Neural cell (in vitro differentiated cells): ENCODE measurements around the gene RASSF4. TPM values are rescaled to one million over a fixed set of nuclear protein-coding genes. Genes with fewer than 3 reads are reported as not detected.

Experiments used
- H2AFZ ChIP-seq: fragments of 200-600, 300-800 bp; sonication (generic), shearing (Covaris generic); 2 replicates; pipeline ENCODE4 v1.6.0; 2014; ENCODE audit warnings: low read depth, mild to moderate bottlenecking, antibody characterized with exemption, low read length, moderate library complexity
- H3F3A ChIP-seq: fragments of 200-600 bp; shearing (Covaris generic); 2 replicates; pipeline ENCODE4 v1.6.1; 2016; ENCODE audit warnings: mild to moderate bottlenecking, moderate library complexity, mixed read lengths, antibody characterized with exemption, low read length; ENCODE audit not compliant: insufficient read depth, poor library complexity, severe bottlenecking
- H3K27ac ChIP-seq: fragments of 200-600, 300-800 bp; sonication (generic), shearing (Covaris generic); 2 replicates; pipeline ENCODE4 v1.5.1; 2014; ENCODE audit warnings: mild to moderate bottlenecking, low read length, moderate library complexity
- H3K27me3 ChIP-seq: fragments of 300-800, 200-600 bp; sonication (generic), shearing (Covaris generic); 2 replicates; pipeline ENCODE4 v1.6.0; 2014; ENCODE audit warnings: mild to moderate bottlenecking, low read depth, low read length, moderate library complexity; ENCODE audit not compliant: insufficient read depth
- H3K36me3 ChIP-seq: fragments of 300-800, 200-600 bp; sonication (generic), shearing (Covaris generic); 2 replicates; pipeline ENCODE4 v1.5.1; 2014; ENCODE audit warnings: mild to moderate bottlenecking, antibody characterized with exemption, low read length, moderate library complexity; ENCODE audit not compliant: insufficient read depth
- H3K4me2 ChIP-seq: fragments of 300-800, 200-600 bp; sonication (generic), shearing (Covaris generic); 2 replicates; pipeline ENCODE4 v1.6.0; 2014; ENCODE audit warnings: mild to moderate bottlenecking, low read length
- H3K4me3 ChIP-seq: fragments of 300-800, 200-600 bp; sonication (generic), shearing (Covaris generic); 2 replicates; pipeline ENCODE4 v1.5.1; 2014; ENCODE audit warnings: mild to moderate bottlenecking, low read length, moderate library complexity
- H3K79me2 ChIP-seq: fragments of 200-600 bp; shearing (Covaris generic); replicated peaks from 2 replicates; pipeline ENCODE4 v1.6.0; 2014; ENCODE audit warnings: mild to moderate bottlenecking, low read length, moderate library complexity; ENCODE audit not compliant: insufficient read depth
- H3K9ac ChIP-seq: fragments of 300-800, 200-600 bp; sonication (generic), shearing (Covaris generic); 2 replicates; pipeline ENCODE4 v1.6.1; 2016; ENCODE audit warnings: mild to moderate bottlenecking, low read length, mixed read lengths
- H3K9me2 ChIP-seq: fragments of 200-600 bp; shearing (Covaris generic); 2 replicates; pipeline ENCODE4 v1.6.1; 2016; ENCODE audit warnings: mild to moderate bottlenecking, low read length, mixed read lengths; ENCODE audit not compliant: insufficient read depth
- H3K9me3 ChIP-seq: fragments of 200-600, 300-800 bp; sonication (generic), shearing (Covaris generic); 2 replicates; pipeline ENCODE4 v1.6.1; 2016; ENCODE audit warnings: mild to moderate bottlenecking, mixed run types, low read length, moderate library complexity, mixed read lengths
- H4K20me1 ChIP-seq: fragments of 200-600 bp; shearing (Covaris generic); 2 replicates; pipeline ENCODE4 v1.6.1; 2016; ENCODE audit warnings: mild to moderate bottlenecking, mixed run types; ENCODE audit not compliant: insufficient read depth
- EP300 ChIP-seq: fragments of 450-650 bp; conservative IDR thresholded peaks from 2 replicates; pipeline ENCODE4 v1.6.1; 2014; ENCODE audit warnings: antibody characterized with exemption, mild to moderate bottlenecking, moderate library complexity; ENCODE audit not compliant: poor library complexity, severe bottlenecking
- EZH2 ChIP-seq: fragments of 200-600, 300-800 bp; shearing (Covaris generic), sonication (generic); IDR thresholded peaks from 2 replicates; pipeline ENCODE4 v1.6.1; 2014; ENCODE audit warnings: antibody characterized with exemption, low read length, borderline replicate concordance, mild to moderate bottlenecking; ENCODE audit not compliant: insufficient read depth, poor library complexity, severe bottlenecking
- MXI1 ChIP-seq: fragments of 450-650 bp; conservative IDR thresholded peaks from 2 replicates; pipeline ENCODE4 v1.6.1; 2014; ENCODE audit warnings: antibody characterized with exemption, mild to moderate bottlenecking; ENCODE audit not compliant: poor library complexity, severe bottlenecking
- POLR2AphosphoS5 ChIP-seq: IDR thresholded peaks from 2 replicates; pipeline ENCODE4 v1.6.1; 2012
- RAD21 ChIP-seq: fragments of 450-650 bp; conservative IDR thresholded peaks from 2 replicates; pipeline ENCODE4 v1.6.1; 2014; ENCODE audit warnings: antibody characterized with exemption, mild to moderate bottlenecking, moderate library complexity
- REST ChIP-seq: IDR thresholded peaks from 2 replicates; pipeline ENCODE4 v1.6.1; 2012; ENCODE audit warnings: borderline replicate concordance
- SMC3 ChIP-seq: fragments of 450-650 bp; conservative IDR thresholded peaks from 2 replicates; pipeline ENCODE4 v1.6.1; 2014; ENCODE audit warnings: antibody characterized with exemption, mild to moderate bottlenecking, moderate library complexity; ENCODE audit not compliant: poor library complexity
- TAF1 ChIP-seq: IDR thresholded peaks from 2 replicates; pipeline ENCODE4 v1.6.1; 2012; ENCODE audit warnings: low read depth
- polyA plus RNA-seq: library from polyadenylated mRNA; depleted of rRNA; stranded (reverse); fragments of >200 nt; gene quantifications from 2 replicates; pipeline ENCODE4 v1.2.3, GENCODE V29; 2014
- TF ChIP-seq, protein P1 (sequence below): fragments of 450-650 bp; IDR thresholded peaks from 2 replicates; pipeline ENCODE4 v1.5.1; 2014; ENCODE audit warnings: antibody characterized with exemption, mild to moderate bottlenecking, moderate library complexity; ENCODE audit not compliant: poor library complexity, severe bottlenecking

The RASSF4 gene
- polyA plus RNA-seq, 1 donor from 2014 or later, result 10.2 TPM

DNA sequence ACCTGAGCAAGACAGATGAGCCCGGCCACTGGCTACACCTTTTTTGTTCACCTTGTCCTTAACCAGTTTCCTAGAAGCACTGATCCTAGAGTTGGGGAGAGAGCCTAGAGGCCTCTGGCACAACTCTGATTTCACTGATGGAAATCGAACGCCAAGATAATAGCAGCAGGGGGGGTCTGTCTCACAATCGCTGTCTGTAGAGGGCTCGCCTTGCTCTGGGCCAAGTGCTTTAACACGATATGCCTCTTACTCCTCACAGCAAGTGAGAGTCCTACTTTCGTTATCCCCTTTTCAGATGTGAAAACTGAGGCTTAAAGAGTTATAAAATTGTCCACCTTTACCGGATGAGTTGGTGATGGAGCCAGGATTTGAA, 472 bp downstream of the RASSF4 start:
- peak overlapping the region; percentile 94 for H3K4me3 ChIP-seq
- no peaks in the 10 kb centered on the region for H3K79me2 ChIP-seq
- no peaks in the 10 kb centered on the region for H3K27me3 ChIP-seq
- H3F3A ChIP-seq, result no peaks in the 10 kb centered on the region
- no peaks in the 10 kb centered on the region for H3K9me3 ChIP-seq
- H3K9ac ChIP-seq, result peak overlapping the region; percentile 82
- no peaks in the 10 kb centered on the region for H4K20me1 ChIP-seq
- H2AFZ ChIP-seq, result no peak overlapping the region
- H3K36me3 ChIP-seq, result no peaks in the 10 kb centered on the region
- no peaks in the 10 kb centered on the region for H3K9me2 ChIP-seq
- H3K4me2 ChIP-seq, result peak overlapping the region; percentile 68
- H3K27ac ChIP-seq, result peak overlapping the region; percentile 24
- no peak for TF ChIP-seq POLR2AphosphoS5
- no peak for TF ChIP-seq TAF1
- no peak for TF ChIP-seq RAD21
- TF ChIP-seq EP300, result no peak
- no peak for TF ChIP-seq MXI1
- TF ChIP-seq REST, result no peak
- TF ChIP-seq EZH2, result no peak

- H2AFZ ChIP-seq, result no peak overlapping the region
- H4K20me1 ChIP-seq, result no peaks in the 10 kb centered on the region
- no peaks in the 10 kb centered on the region for H3K27me3 ChIP-seq
- H3K79me2 ChIP-seq, result no peaks in the 10 kb centered on the region
- no peak overlapping the region for H3K27ac ChIP-seq
- H3K36me3 ChIP-seq, result no peaks in the 10 kb centered on the region
- peak overlapping the region; percentile 82 for H3K9ac ChIP-seq
- no peaks in the 10 kb centered on the region for H3K9me2 ChIP-seq
- TF ChIP-seq, protein P1, sequence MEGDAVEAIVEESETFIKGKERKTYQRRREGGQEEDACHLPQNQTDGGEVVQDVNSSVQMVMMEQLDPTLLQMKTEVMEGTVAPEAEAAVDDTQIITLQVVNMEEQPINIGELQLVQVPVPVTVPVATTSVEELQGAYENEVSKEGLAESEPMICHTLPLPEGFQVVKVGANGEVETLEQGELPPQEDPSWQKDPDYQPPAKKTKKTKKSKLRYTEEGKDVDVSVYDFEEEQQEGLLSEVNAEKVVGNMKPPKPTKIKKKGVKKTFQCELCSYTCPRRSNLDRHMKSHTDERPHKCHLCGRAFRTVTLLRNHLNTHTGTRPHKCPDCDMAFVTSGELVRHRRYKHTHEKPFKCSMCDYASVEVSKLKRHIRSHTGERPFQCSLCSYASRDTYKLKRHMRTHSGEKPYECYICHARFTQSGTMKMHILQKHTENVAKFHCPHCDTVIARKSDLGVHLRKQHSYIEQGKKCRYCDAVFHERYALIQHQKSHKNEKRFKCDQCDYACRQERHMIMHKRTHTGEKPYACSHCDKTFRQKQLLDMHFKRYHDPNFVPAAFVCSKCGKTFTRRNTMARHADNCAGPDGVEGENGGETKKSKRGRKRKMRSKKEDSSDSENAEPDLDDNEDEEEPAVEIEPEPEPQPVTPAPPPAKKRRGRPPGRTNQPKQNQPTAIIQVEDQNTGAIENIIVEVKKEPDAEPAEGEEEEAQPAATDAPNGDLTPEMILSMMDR, result no peak
- TF ChIP-seq RAD21 (no peak), POLR2AphosphoS5 (no peak), SMC3 (no peak), EZH2 (no peak), EP300 (no peak), REST (no peak), MXI1 (no peak), TAF1 (no peak)
- no peaks in the 10 kb centered on the region for H3K9me3 ChIP-seq
- H3K4me3 ChIP-seq, result peak overlapping the region; percentile 94
- no peaks in the 10 kb centered on the region for H3F3A ChIP-seq
- H3K4me2 ChIP-seq, result no peak overlapping the region
Measured at GRCh38 chr10:44960482-44961229, 1.1 kb downstream of the RASSF4 start.
